Spleen (tissue), 11 donors: Measurements from ENCODE around the gene ORC1. TPM values are rescaled to one million over a fixed set of nuclear protein-coding genes. Genes with fewer than 3 reads are reported as not detected.
A peak's percentile ranks its signal among the peaks of the same experiment; 100 is the strongest.

Source experiments
- DNase-seq: peaks from one replicate; pipeline ENCODE4 v3.0.0-alpha.2; 2020
- H3K27ac ChIP-seq, 8 donors: fragments of 200-600 bp; sonication (generic) in 7 of 8; 1 replicate in 4 of 8; 2 replicates in 4 of 8; pipeline versions ENCODE4 v1.5.0 to v1.8.0; 2016 to 2021; ENCODE audit warnings: inconsistent platforms in 4 of 8, mild to moderate bottlenecking in 4 of 8, moderate library complexity in 1 of 8
- H3K27me3 ChIP-seq, 7 donors: fragments of 200-600 bp; sonication (generic) in 6 of 7; replicated peaks in 1 of 7; 1 replicate in 4 of 7; 2 replicates in 3 of 7; pipeline versions ENCODE4 v1.5.0 to v1.8.0; 2016 to 2021; ENCODE audit warnings: inconsistent platforms in 3 of 7, mild to moderate bottlenecking in 1 of 7
- H3K36me3 ChIP-seq, 6 donors: fragments of 200-600 bp; sonication (generic) in 5 of 6; 1 replicate in 4 of 6; 2 replicates in 2 of 6; pipeline versions ENCODE4 v1.5.0 to v1.8.0; 2016 to 2021; ENCODE audit warnings: inconsistent platforms in 2 of 6
- H3K4me1 ChIP-seq, 6 donors: fragments of 200-600 bp; sonication (generic) in 5 of 6; 1 replicate in 3 of 6; 2 replicates in 3 of 6; pipeline versions ENCODE4 v1.5.0 to v1.8.0; 2016 to 2021; ENCODE audit warnings: inconsistent platforms in 3 of 6
- H3K4me3 ChIP-seq, 8 donors: fragments of 200-600 bp; sonication (generic) in 7 of 8; 1 replicate in 4 of 8; 2 replicates in 4 of 8; pipeline versions ENCODE4 v1.5.0 to v1.8.0; 2016 to 2021; ENCODE audit warnings: inconsistent platforms in 4 of 8, mild to moderate bottlenecking in 4 of 8, moderate library complexity in 2 of 8
- H3K9me3 ChIP-seq, 8 donors: fragments of 200-600 bp; sonication (generic) in 7 of 8; 1 replicate in 4 of 8; 2 replicates in 4 of 8; pipeline versions ENCODE4 v1.5.0 to v1.8.0; 2016 to 2021; ENCODE audit warnings: inconsistent platforms in 4 of 8
- CTCF ChIP-seq, 11 experiments: fragments of 200-600 bp in 7 of 11; fragments of 450-650 bp in 4 of 11; sonication (generic) in 4 of 11; IDR thresholded peaks in 8 of 11; conservative IDR thresholded peaks in 3 of 11; 1 replicate in 7 of 11; 2 replicates in 4 of 11; pipeline versions ENCODE4 v1.4.0 to v1.8.0; 2016 to 2021; ENCODE audit warnings: antibody characterized with exemption in 11 of 11, inconsistent platforms in 4 of 11, mild to moderate bottlenecking in 1 of 11
- POLR2A ChIP-seq, 3 donors: fragments of 450-650 bp; IDR thresholded peaks; one replicate each; pipeline ENCODE4 v1.5.1; 2017; ENCODE audit warnings: antibody characterized with exemption in 3 of 3, mild to moderate bottlenecking in 1 of 3
- POLR2AphosphoS5 ChIP-seq, 3 donors: sonication (generic); formaldehyde crosslinking; IDR thresholded peaks; one replicate each; pipeline ENCODE4 v1.5.1; 2017; ENCODE audit warnings: antibody characterized with exemption in 3 of 3
- WGBS, 5 donors: extraction: QIAGEN DNeasy Blood & Tissue Kit in 3 of 5; methylation state at CpG; one replicate each; pipeline versions ENCODE4 v1.1.5 to v1.1.7; 2013 to 2018; 5-methylcytosine and 5-hydroxymethylcytosine counted together
- intact Hi-C: fragments of 100-400 bp; cut with DNase I; formaldehyde crosslinking; loops from one replicate; pipeline ENCODE4 v1.15.0; 2023; ENCODE audit warnings: low total_unique reads
- polyA plus RNA-seq, 3 donors: library from polyadenylated mRNA; stranded (reverse); fragments of 200-250 nt; gene quantifications; one replicate each; pipeline ENCODE4 v1.2.1, GENCODE V29; 2013
- total RNA-seq, 7 donors: library from RNA; depleted of rRNA in 3 of 7; stranded (reverse); fragments of >200 nt in 3 of 7; fragmentation: NEBNext Ultra II Directional in 4 of 7; extraction: Animal tissue kit (Norgen Biotek cat#: 25700) in 4 of 7; gene quantifications; one replicate each; pipeline versions ENCODE4 v1.1.0 to v1.2.1, GENCODE V29; 2016 to 2021
- donor health status: healthy with polysubstance abuse.
- donor health status: DM: no; HTN: no; CAD: no; lungs with moderate emphysema.
- donor health status: DM: no; HTN: no; CAD: no.
- donor health status: Bipolar disorder and iron deficiency.
- donor health status: healthy.
- donor health status: DM: no; HTN: no; CAD: no.
- donor health status: DM: yes; HTN: yes; CAD: no.

ORC1 gene
- total and polyA plus RNA-seq, 10 donors, result 0.60 to 5.4 (median 2.1) TPM

- Histone ChIP-seq H3K4me3 (no peak overlapping the region), H3K4me1 (no peaks in the 10 kb centered on the region), H3K36me3 (peaks cover 14 to 100% (median 99%) of the 10 kb centered on the region in 6 donors), H3K27me3 (no peaks in the 10 kb centered on the region), H3K27ac (no peak overlapping the region), H3K9me3 (no peaks in the 10 kb centered on the region)
- WGBS, 5 donors, result 93 to 97% (median 96%) methylated on average over 10 of the region's 10 CpGs
- no peak for DNase-seq
- no peak for TF ChIP-seq CTCF (IDR thresholded peaks at IDR 0.05 in 8 of 11, conservative IDR thresholded peaks at IDR 0.05 in 3 of 11)
- no peak for TF ChIP-seq POLR2AphosphoS5 (IDR thresholded peaks at IDR 0.05)
- TF ChIP-seq POLR2A (IDR thresholded peaks at IDR 0.05), result no peak
- intact Hi-C loops, result no loop called here
These were observed 9.3 kb upstream of the ORC1 start for GRCh38 chr1:52413410-52413989.

- intact Hi-C loops, result no loop called here
- peak overlapping the region; percentile 61 to 90 (median 82) for H3K4me3 ChIP-seq
- TF ChIP-seq CTCF (IDR thresholded peaks at IDR 0.05 in 8 of 11, conservative IDR thresholded peaks at IDR 0.05 in 3 of 11) (peak in 1 of 11 experiments; percentile 5), POLR2AphosphoS5 (IDR thresholded peaks at IDR 0.05) (no peak), POLR2A (IDR thresholded peaks at IDR 0.05) (no peak)
- WGBS, 5 donors, result 2 to 5% (median 3%) methylated on average over 8 of the region's 8 CpGs
- H3K36me3 ChIP-seq, result peaks cover 3 to 53% (median 29%) of the 10 kb centered on the region in 6 donors
- H3K9me3 ChIP-seq, result no peaks in the 10 kb centered on the region
- no peaks in the 10 kb centered on the region for H3K27me3 ChIP-seq
- peak overlapping the region; percentile 80 to 96 (median 94) for H3K27ac ChIP-seq
- peaks cover 15 to 53% (median 34%) of the 10 kb centered on the region in 6 donors for H3K4me1 ChIP-seq
- DNase-seq, result no peak
These were observed 734 bp upstream of the ORC1 start for GRCh38 chr1:52404975-52405338.

GRCh38 chr1:52403566-52404115 lies 582 bp downstream of the ORC1 start:
- Histone ChIP-seq H3K36me3 (peaks cover 1 to 46% (median 17%) of the 10 kb centered on the region in 6 donors), H3K4me1 (peaks cover 15 to 53% (median 34%) of the 10 kb centered on the region in 6 donors), H3K27me3 (no peaks in the 10 kb centered on the region), H3K9me3 (no peaks in the 10 kb centered on the region), H3K27ac (peak overlapping the region; percentile 36 to 96 (median 94)), H3K4me3 (peak overlapping the region; percentile 61 to 90 (median 82))
- no peak for TF ChIP-seq POLR2AphosphoS5 (IDR thresholded peaks at IDR 0.05)
- TF ChIP-seq CTCF (IDR thresholded peaks at IDR 0.05 in 8 of 11, conservative IDR thresholded peaks at IDR 0.05 in 3 of 11), result no peak
- TF ChIP-seq POLR2A (IDR thresholded peaks at IDR 0.05), result no peak
- intact Hi-C loops, result no loop called here
- WGBS, 5 donors, result 0 to 2% (median 1%) methylated on average over 16 of the region's 16 CpGs
- DNase-seq, result no peak

- no peak for DNase-seq
- H3K27ac ChIP-seq, result no peak overlapping the region
- no peaks in the 10 kb centered on the region for H3K27me3 ChIP-seq
- intact Hi-C loops, result no loop called here
- TF ChIP-seq POLR2A (IDR thresholded peaks at IDR 0.05) (no peak), CTCF (IDR thresholded peaks at IDR 0.05 in 8 of 11, conservative IDR thresholded peaks at IDR 0.05 in 3 of 11) (no peak), POLR2AphosphoS5 (IDR thresholded peaks at IDR 0.05) (no peak)
- peak overlapping the region in 2 of 8 donors; percentile 86 to 90 for H3K4me3 ChIP-seq
- peaks cover 15 to 48% (median 32%) of the 10 kb centered on the region in 6 donors for H3K4me1 ChIP-seq
- H3K9me3 ChIP-seq, result no peaks in the 10 kb centered on the region
- H3K36me3 ChIP-seq, result peaks cover 0 to 40% (median 9%) of the 10 kb centered on the region in 6 donors
- 65 to 77% (median 72%) methylated on average over 3 of the region's 3 CpGs for WGBS, 5 donors
These were observed 1.4 kb downstream of the ORC1 start for GRCh38 chr1:52402860-52403240.
